Pancreas (tissue), 10 donors: ENCODE measurements around the gene DIS3L. TPM values are rescaled to one million over a fixed set of nuclear protein-coding genes. Genes with fewer than 3 reads are reported as not detected.

ENCODE experiments used
- ATAC-seq, 4 donors: fragments of 200-7000 bp; cut with Tn5 transposase; one replicate each; pipeline versions ENCODE4 v1.8.0 to v1.9.1; 2020; ENCODE audit warnings: mild to moderate bottlenecking in 4 of 4, moderate library complexity in 4 of 4
- DNase-seq, 6 donors: peaks; one replicate each; pipeline ENCODE4 v3.0.0-alpha.2; 2020
- FAIRE-seq: peaks from 2 replicates; lab custom pipeline; 2012; peaks lifted over from hg19 to GRCh38; lab: Jason Lieb, UNC
- H3K27ac ChIP-seq, 4 donors: fragments of 200-600 bp; sonication (generic); 1 replicate in 3 of 4; 2 replicates in 1 of 4; pipeline versions ENCODE4 v1.5.0 to v1.8.0; 2020
- H3K27me3 ChIP-seq, 4 donors: fragments of 200-600 bp; one replicate each; pipeline ENCODE4 v1.8.0; 2021
- H3K36me3 ChIP-seq, 3 donors: fragments of 200-600 bp; sonication (generic) in 1 of 3; one replicate each; pipeline versions ENCODE4 v1.5.0 to v1.8.0; 2020 to 2021
- H3K4me1 ChIP-seq, 3 donors: fragments of 200-600 bp; one replicate each; pipeline ENCODE4 v1.8.0; 2021
- H3K4me3 ChIP-seq, 4 donors: fragments of 200-600 bp; sonication (generic) in 2 of 4; one replicate each; pipeline versions ENCODE4 v1.5.0 to v1.8.0; 2020 to 2021
- H3K9me3 ChIP-seq, 4 donors: fragments of 200-600 bp; one replicate each; pipeline ENCODE4 v1.8.0; 2021
- WGBS, 2 donors: extraction: QIAGEN DNeasy Blood & Tissue Kit; methylation state at CpG; one replicate each; pipeline ENCODE4 v1.1.7; 2013; 5-methylcytosine and 5-hydroxymethylcytosine counted together
- intact Hi-C, 3 donors: fragments of 100-400 bp; cut with DNase I; formaldehyde crosslinking; loops; one replicate each; pipeline versions ENCODE4 v1.11.1 to v1.14.2; 2022
- polyA plus RNA-seq, 2 donors: library from polyadenylated mRNA; stranded (reverse); fragments of 200-250 nt; gene quantifications; one replicate each; pipeline ENCODE4 v1.2.3, GENCODE V29; 2013
- total RNA-seq, 6 donors: library from RNA; stranded (reverse); fragmentation: NEBNext Ultra II Directional in 4 of 6; extraction: Animal tissue kit (Norgen Biotek cat#: 25700) in 4 of 6; gene quantifications; one replicate each; pipeline versions ENCODE4 v1.2.1 to v1.2.4, GENCODE V29; 2021 to 2023
- TF ChIP-seq, protein P1 (sequence below), 4 donors: fragments of 200-600 bp; sonication (generic) in 3 of 4; IDR thresholded peaks; one replicate each; pipeline versions ENCODE4 v1.5.0 to v1.8.0; 2021; ENCODE audit warnings: antibody characterized with exemption in 4 of 4
- donor health status: healthy with polysubstance abuse.
- donor health status: DM: no; HTN: no; CAD: no; lungs with moderate emphysema.
- donor health status: DM: no; HTN: no; CAD: no.
- donor health status: control.
- donor health status: control.
- donor health status: Bipolar disorder and iron deficiency.
- donor health status: DM: yes; HTN: yes; CAD: no.
- donor health status: DM: no; HTN: no; CAD: no.
- donor health status: DM: no; HTN: no; CAD: no.
- donor health status: DM: yes; HTN: yes; CAD: no.

DIS3L gene
- total and polyA plus RNA-seq, 8 donors: 8.3 to 20.2 (median 17.9) TPM

DNA sequence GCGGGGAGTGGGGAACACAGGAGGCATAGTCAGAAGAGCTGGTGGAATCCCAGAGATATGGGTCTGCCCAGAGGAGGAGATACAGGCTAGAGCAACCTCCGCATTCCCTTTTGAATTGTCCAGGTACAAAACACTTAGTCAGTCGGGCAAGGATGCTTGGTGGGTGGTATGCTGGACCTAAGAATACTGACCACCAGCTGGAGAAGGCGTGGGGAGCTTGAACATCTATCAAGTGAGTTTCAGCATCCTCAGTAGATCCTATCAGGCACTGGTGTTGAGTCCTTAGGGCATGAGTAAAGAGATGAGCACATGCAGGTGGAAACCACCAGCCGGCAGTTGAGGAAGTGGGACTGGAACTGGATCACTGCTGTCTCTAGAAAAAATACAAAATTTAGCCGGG is 14.7 kb upstream of the DIS3L start:
- H3K27ac ChIP-seq: no peak overlapping the region
- intact Hi-C loops: no loop called here
- H3K36me3 ChIP-seq: no peaks in the 10 kb centered on the region
- no peaks in the 10 kb centered on the region for H3K27me3 ChIP-seq
- ATAC-seq (no peak), FAIRE-seq (no peak), DNase-seq (no peak)
- 87 to 91% methylated on average over 6 of the region's 6 CpGs for WGBS, 2 donors
- TF ChIP-seq, protein P1, sequence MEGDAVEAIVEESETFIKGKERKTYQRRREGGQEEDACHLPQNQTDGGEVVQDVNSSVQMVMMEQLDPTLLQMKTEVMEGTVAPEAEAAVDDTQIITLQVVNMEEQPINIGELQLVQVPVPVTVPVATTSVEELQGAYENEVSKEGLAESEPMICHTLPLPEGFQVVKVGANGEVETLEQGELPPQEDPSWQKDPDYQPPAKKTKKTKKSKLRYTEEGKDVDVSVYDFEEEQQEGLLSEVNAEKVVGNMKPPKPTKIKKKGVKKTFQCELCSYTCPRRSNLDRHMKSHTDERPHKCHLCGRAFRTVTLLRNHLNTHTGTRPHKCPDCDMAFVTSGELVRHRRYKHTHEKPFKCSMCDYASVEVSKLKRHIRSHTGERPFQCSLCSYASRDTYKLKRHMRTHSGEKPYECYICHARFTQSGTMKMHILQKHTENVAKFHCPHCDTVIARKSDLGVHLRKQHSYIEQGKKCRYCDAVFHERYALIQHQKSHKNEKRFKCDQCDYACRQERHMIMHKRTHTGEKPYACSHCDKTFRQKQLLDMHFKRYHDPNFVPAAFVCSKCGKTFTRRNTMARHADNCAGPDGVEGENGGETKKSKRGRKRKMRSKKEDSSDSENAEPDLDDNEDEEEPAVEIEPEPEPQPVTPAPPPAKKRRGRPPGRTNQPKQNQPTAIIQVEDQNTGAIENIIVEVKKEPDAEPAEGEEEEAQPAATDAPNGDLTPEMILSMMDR (IDR thresholded peaks at IDR 0.05): no peak
- H3K4me1 ChIP-seq: no peaks in the 10 kb centered on the region
- H3K9me3 ChIP-seq: no peaks in the 10 kb centered on the region
- H3K4me3 ChIP-seq: no peak overlapping the region

DNA sequence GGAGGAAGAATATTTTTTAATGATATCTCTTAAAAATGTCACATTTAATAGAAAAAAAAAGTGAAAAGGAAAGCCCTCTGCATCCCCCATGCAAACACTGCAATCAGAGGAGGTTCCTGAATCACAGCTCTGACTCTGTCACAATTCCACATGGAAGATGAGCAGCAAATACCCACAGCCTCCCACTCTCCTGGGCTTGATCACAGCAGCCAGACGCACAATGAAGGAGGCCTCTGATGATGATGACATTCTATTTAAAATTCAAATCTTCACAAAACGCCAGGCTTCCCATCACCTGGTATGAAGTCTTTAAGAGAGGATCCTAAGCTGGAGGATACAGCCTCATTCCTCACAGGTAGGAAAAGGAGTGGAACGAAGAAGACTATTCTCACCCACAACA is 9.1 kb upstream of the DIS3L start:
- no peak for DNase-seq
- Histone ChIP-seq H3K4me1 (no peaks in the 10 kb centered on the region), H3K9me3 (no peaks in the 10 kb centered on the region), H3K4me3 (no peak overlapping the region), H3K27me3 (no peaks in the 10 kb centered on the region), H3K27ac (no peak overlapping the region), H3K36me3 (no peaks in the 10 kb centered on the region)
- TF ChIP-seq, protein P1 (IDR thresholded peaks at IDR 0.05): no peak
- 86 to 87% methylated on average over 3 of the region's 3 CpGs for WGBS, 2 donors
- no peak for ATAC-seq
- intact Hi-C loops: loop anchor here in 1 of 3 donors (10.0 kb wide), 1 partner anchor 309 kb away; no protein-coding TSS in a partner anchor
- FAIRE-seq: no peak

DNA sequence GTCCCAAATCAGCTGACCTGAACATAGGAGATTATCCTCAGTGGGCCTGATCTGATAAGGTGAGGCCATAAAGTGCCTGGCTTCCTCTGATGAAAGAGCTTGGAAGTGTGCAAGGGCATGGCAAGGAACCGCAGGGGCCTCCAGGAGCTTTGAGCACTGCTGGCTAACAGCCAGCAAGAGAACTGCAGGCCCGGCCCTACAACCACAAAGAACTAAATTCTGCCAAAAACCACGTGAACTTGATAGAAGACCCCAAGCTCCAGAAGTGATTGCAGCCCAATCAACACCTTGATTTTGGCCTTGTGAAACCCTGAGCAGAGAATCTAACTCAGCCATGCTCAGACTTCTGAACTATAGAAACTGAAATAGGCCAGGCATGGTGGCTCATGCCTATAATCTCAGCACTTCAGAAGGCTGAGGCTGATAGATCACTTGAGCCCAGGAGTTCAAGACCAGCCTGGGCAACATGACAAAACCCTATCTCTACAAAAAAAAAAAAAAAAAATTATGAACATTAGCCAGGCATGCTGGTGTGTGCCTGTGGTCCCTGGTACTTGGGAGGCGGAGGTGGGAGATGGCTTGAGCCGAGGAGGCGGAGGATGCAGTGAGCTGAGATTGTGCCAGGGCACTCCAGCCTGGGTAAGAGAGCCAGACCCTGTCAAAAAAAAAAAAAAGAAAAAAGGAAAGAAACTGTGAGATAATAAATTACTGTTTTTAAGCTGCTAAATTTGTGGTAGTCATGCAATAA is 7.7 kb upstream of the DIS3L start:
- H3K9me3 ChIP-seq: no peaks in the 10 kb centered on the region
- no peak overlapping the region for H3K27ac ChIP-seq
- H3K27me3 ChIP-seq: no peaks in the 10 kb centered on the region
- TF ChIP-seq, protein P1 (IDR thresholded peaks at IDR 0.05): no peak
- ATAC-seq: no peak
- no peaks in the 10 kb centered on the region for H3K4me1 ChIP-seq
- FAIRE-seq: no peak
- H3K36me3 ChIP-seq: no peaks in the 10 kb centered on the region
- no peak overlapping the region for H3K4me3 ChIP-seq
- DNase-seq: no peak
- whole genome bisulfite sequencing, 2 donors: 88 to 90% methylated on average over 6 of the region's 6 CpGs
- intact Hi-C loops: loop anchor here in 1 of 3 donors (10.0 kb wide), 1 partner anchor 311 kb away; no protein-coding TSS in a partner anchor

DNA sequence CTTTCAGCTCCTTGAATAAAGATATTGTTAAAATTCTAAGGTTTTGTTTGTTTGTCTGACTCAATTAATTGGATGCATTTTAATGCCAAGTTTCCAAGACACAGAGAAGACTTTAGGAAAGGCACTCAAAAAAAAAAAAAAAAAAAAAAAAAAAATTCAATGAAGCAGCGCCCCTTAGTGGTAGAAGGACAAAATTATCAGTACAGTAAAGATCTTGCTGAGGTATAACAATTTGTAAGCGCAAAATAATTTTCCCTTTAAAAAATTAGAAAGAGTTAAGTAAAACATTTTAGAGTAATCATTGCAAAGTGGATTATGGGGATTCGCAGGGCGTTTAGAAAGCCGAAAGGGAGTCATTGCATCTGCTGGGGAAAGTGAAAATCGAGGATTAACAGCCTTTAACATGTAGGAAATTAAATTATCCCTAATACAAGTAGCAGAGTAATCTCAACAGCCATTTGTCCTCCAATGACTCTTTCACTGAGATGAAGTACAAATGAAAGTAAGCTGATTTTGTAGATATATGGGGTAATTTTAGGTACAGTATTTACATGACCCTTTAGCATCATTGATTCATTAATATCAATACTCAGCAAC is 5.8 kb upstream of the DIS3L start:
- Histone ChIP-seq H3K27ac (no peak overlapping the region), H3K9me3 (no peaks in the 10 kb centered on the region), H3K4me3 (no peak overlapping the region), H3K36me3 (no peaks in the 10 kb centered on the region), H3K27me3 (no peaks in the 10 kb centered on the region), H3K4me1 (peaks cover 0 to 9% (median 8%) of the 10 kb centered on the region in 3 donors)
- ATAC-seq: peak in 3 of 4 donors; percentile 46 to 58 (median 54)
- TF ChIP-seq, protein P1 (IDR thresholded peaks at IDR 0.05): peak in 3 of 4 donors; percentile 11 to 57 (median 57)
- no peak for DNase-seq
- intact Hi-C loops: loop anchor here in 1 of 3 donors (10.0 kb wide), 1 partner anchor 313 kb away; no protein-coding TSS in a partner anchor
- WGBS, 2 donors: 12% methylated on average over 6 of the region's 6 CpGs
- FAIRE-seq: peak; percentile 97
